DMS114 treated with DMSO at 0.1 percent for 48 hours (cell line): ENCODE data around the gene KIF17.
"Not testable (repeated sequence)": the region's sequence is repeated elsewhere in the genome, so short reads cannot be mapped to it uniquely, and the experiment has no call there.

Experiments used
- DNase-seq: peaks from one replicate; lab custom pipeline; 2025; ENCODE audit not compliant: unreplicated experiment; lab: John Stamatoyannopoulos, UW

The KIF17 gene

GRCh38 chr1:20693623-20694022 lies 24.2 kb downstream of the KIF17 start:
- no peak for DNase-seq

DNA sequence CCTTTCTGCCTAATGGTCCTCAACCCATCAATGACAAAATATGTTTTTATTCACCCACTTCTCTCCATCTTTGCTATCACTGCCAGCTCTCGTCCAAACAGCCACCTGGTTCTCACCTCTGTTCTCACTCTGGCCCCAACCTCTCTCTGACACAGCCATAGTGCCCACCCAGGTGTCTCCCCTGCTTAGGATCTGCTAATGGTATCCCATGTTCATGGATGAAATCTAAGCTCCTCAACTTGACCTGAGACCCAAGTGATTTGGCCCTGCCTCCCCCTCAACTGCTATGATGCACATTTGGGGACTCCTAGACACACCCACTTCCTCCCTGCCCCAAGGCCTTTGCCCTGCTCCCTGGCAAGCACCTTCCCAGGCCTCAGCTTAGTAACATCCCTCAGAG lies 25.9 kb downstream of the KIF17 start:
- DNase-seq = no peak

- DNase-seq = no peak
Measured at GRCh38 chr1:20689645-20690056, 28.2 kb downstream of the KIF17 start.

DNA sequence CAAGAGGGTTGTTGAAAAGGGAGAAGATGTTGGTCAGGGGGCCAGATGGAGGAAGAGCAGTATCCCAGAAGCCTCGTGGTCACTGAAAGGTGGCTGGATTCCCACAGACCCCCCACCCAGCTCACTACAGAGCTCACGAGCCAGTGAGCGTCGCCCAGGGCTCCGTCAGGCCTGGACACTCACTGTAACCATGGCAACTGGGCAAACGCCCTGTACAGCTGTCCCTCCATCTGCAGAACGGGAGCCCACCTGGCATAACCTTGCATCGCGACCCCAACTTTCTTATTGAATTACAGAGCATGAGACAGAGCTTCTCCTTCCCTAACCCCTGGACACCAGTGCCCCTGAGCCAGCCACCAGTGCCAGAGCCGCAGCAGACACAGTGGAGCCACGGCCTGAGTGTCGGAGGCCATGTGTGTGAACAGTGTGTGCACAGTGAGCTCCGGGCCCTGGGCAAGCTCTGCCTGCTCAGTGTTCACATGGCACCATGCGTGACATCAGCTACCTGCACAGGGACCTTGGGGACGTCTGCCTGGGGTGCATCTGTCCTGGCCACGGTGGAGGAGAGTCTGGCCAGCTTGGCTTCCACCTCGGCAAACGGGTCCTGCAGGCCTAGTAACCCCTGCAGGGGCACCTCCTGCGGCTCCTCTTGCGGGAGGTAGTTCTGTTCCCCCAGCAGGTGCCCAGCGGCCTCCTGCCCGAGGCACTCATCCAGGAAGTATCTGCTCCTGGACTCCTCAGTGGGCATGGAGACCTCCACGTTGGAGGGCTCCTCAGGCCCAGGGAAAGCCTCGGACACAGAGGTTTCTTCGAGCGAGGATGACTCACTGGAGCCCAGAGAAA lies 30.7 kb downstream of the KIF17 start:
- no peak for DNase-seq

DNA sequence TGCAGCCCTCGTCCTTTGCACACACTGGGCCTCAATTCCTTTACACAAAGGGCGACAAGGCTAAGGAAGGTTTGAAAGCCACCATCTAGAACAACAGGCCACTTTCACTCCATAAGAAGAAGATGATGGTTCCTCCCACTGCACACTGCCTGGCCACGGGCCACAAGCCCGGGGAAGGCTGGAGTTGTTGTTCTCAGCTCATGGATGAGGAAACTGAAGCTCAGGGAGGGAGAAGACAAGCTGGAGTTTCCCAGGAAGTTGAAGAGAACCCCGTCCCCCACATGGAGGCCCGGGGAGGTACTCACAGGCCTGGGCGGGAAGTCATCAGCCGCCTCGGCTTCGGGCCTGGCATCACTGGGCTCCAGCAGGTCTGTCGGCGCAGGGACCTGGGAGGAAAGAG lies 32.1 kb downstream of the KIF17 start:
- DNase-seq = no peak

DNA sequence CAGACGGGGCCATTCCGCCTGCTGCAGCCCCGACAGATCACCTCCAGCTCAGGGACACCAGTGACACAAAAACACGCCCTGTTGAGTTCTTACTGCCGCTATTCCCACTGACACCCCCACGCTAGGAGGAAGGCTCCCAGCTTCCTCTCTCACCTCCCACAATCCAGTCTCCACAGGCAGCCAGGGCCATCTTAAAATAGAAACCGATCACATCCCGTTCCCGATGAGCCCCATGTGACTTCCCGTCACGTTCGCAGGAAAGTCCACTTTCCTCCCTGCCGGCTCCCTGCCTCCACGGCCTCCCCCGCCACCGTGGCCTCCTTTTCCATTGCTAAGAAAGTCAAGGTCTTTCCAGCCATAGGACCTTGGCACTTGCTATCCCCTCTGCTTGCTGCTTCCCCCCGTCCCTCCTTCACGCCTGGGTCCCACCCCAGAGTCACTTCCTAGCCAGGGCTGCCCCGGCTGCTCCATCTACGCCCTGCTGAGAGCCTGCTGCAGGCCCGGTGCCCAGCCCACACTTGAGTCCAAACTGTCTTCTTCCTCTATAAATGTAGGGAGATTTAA lies 32.6 kb downstream of the KIF17 start:
- no peak for DNase-seq

DNA sequence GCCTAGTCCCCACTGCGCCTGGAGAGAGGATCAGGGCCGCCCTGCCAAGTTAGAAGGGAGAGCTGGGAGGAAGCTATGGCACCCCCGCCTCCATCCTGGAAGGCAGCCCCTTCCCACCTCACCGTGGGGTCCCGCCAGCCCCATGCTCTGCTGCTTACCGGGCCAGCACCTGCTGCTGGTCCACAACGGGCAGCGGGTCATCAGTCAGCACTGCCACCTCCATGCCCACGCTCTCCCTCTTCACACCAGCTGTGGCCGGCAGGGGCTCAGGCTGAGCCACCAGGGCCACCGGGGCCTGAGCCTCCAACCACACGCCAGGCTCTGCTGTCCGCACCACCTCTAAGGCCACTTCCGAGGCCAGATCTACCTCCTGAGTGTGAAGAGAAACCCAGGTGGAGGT lies 33.2 kb downstream of the KIF17 start:
- DNase-seq = no peak

DNA sequence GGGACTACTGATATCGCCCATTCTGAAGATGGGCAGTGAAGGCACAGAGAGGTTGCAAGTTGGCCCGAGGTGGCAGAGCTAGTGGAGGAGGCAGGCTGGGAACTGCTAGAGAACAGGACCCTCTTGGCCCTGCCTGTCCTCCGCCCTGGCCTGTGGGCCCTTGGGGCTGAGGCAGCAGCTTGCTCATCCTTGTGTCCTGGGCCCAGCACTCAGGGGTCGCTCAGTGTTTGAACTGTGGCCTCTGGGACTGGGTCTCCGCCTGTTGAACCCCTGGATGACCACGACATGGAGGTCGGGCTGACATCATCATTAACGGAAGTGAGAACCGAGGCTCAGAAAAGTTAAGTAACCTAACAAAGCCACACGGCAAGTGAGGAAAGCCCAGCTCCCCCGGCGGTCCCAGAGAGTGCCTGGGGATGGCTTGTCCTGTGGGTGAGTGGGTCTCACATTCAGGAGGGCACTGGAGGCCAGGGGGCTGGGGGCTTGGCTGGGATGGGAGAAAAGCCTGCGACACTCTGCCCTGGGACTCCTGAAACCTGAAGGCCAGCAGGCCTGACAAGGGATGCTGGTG lies 33.7 kb downstream of the KIF17 start:
- DNase-seq = no peak

GRCh38 chr1:20683614-20684013 lies 34.2 kb downstream of the KIF17 start:
- no peak for DNase-seq

GRCh38 chr1:20682571-20683236 lies 35.1 kb downstream of the KIF17 start:
- DNase-seq = no peak

GRCh38 chr1:20681999-20682398 lies 35.8 kb downstream of the KIF17 start:
- DNase-seq = no peak

- no peak for DNase-seq
Measured at GRCh38 chr1:20680269-20680668, 37.5 kb downstream of the KIF17 start.

DNA sequence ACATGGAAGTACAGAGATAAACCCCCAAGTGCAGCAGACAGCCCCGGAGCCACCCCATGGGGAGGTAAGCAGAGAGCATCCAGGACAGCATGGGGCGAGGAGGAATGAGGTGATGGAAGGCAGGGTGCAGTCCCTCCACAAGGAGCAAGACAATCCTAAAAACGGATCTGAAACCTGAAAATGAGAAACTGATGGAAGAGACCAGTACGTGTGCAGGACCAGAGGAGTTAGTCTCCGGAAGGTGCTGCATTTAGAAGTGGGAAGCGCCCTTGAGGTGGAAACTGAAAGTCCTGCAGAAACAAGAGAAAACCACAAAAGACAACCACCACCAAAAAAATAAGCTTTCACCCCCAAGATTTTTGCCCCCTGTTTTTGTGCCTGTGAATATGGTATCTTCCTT lies 39.2 kb downstream of the KIF17 start:
- no peak for DNase-seq

DNA sequence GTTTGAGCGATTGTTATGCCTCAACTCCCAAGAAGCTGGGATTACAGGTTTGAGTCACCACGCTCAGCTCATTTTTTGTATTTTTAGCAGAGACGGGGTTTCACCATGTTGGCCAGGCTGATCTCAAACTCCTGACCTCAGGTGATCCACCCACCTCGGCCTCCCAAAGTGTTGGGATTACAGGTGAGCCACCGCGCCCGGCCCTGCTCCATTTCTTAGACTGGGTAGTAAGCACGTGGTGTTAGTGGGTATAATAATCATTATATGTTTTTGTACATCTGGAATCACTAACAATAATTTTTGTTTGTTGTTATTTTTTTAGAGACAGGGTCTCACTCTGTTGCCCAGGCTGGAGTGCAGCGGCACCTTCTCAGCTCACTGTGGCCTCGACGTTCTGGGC lies 44.2 kb downstream of the KIF17 start:
- DNase-seq = not testable (repeated sequence)

- DNase-seq = no peak
Measured at GRCh38 chr1:20672265-20672632, 45.6 kb downstream of the KIF17 start.

DNA sequence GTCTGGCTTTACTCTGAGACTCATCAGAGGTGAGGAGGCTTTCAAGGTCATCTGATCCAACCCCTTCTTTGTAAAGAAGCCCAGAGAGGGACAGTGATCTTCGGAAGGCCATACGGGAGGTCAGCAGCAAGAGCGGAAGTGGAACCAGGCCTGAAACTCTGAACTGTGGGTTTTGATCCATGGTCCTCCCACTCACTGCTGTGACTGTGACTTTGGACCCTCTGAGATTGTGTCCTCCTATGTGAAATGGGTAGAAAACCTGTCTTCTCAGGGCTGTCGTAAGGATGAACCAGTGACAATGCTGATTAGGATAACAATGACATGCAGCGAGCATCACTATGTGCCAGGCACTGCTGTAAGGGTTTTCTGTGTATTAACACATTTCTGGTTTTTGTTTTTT lies 46.9 kb downstream of the KIF17 start:
- no peak for DNase-seq

DNA sequence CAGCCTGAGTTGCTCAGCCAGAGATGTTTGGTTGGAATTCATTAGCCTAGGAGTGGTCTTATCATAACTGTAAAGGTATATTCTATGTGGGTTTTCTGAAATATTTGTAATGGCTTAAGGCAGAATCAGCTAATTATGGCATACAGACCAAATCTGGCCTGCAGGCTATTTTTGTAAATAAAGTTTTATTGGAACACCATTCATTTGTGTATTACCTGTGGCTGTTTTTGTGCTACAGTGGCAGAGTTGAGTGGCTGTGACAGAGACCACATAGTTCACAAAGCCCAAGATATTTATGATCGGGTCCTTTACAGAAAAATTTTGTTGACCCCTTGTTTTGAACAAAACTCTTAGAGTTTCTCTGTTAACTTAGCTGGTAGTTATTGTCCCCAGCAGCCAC lies 49.2 kb downstream of the KIF17 start:
- no peak for DNase-seq

- no peak for DNase-seq
Measured at GRCh38 chr1:20666804-20667203, 51.0 kb downstream of the KIF17 start.

DNA sequence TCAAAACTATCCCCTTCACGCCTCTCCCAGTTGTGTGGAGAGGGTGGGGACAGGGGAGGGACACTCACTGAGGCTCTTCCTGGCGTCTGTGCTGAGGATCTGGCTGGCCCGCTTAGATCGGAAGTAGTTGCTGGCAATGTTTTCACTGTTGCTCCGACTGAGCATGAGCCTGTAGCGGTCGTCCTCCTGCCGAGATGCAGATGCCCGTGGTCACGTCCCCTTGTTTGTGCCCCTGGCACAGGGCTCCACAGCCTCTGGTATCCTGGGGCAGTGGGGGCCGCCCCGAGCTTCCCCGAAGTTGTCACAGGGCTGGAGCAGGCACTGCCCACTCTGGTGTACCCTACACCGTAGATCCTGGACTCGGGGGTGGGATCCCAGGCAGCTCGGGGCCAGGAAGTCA lies 51.7 kb downstream of the KIF17 start:
- no peak for DNase-seq

DNA sequence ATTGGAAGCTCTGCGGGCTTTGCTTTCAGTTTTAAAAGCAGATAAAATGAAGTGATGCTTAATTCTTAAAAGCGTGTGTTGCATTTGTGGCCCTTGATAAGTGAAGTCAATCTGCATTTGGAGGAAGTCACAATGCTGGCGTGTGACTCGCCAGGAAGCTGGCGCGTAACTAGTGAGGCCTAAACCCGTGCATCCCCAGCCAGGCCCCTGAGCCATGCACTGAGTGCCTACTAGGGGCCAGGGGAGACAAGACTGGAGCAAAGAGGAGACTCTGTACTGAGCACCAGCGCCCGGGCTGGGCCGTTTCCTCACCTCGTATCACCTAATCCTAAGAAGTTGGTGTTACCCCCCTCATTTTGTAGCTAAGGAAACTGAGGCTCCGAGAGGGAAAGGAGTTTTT lies 52.1 kb downstream of the KIF17 start:
- no peak for DNase-seq

GRCh38 chr1:20663969-20664715 lies 53.7 kb downstream of the KIF17 start:
- no peak for DNase-seq
